Left lung (tissue), 10 donors: ENCODE measurements around the gene MDK. TPM values are rescaled to one million over a fixed set of nuclear protein-coding genes. Genes with fewer than 3 reads are reported as not detected.

Source experiments
- ATAC-seq: fragments of 200-7000 bp; cut with Tn5 transposase; one replicate; pipeline ENCODE4 v1.9.1; 2020; ENCODE audit warnings: moderate library complexity
- DNase-seq, 4 donors: peaks; one replicate each; pipeline ENCODE4 v3.0.0-alpha.2; 2013 to 2020
- H3K27ac ChIP-seq, 2 donors: fragments of 200-600 bp; sonication (generic) in 1 of 2; one replicate each; pipeline versions ENCODE4 v1.5.0 to v1.8.0; 2020 to 2021
- H3K27me3 ChIP-seq, 2 donors: fragments of 200-600 bp; sonication (generic) in 1 of 2; one replicate each; pipeline versions ENCODE4 v1.5.0 to v1.8.0; 2020 to 2021
- H3K36me3 ChIP-seq, 2 donors: fragments of 200-600 bp; sonication (generic) in 1 of 2; one replicate each; pipeline versions ENCODE4 v1.5.0 to v1.8.0; 2020 to 2021
- H3K4me1 ChIP-seq, 2 donors: fragments of 200-600 bp; one replicate each; pipeline ENCODE4 v1.8.0; 2021
- H3K4me3 ChIP-seq, 2 donors: fragments of 200-600 bp; sonication (generic) in 1 of 2; one replicate each; pipeline versions ENCODE4 v1.5.0 to v1.8.0; 2020 to 2021; ENCODE audit warnings: mild to moderate bottlenecking in 1 of 2
- H3K9me3 ChIP-seq, 2 donors: fragments of 200-600 bp; sonication (generic) in 1 of 2; one replicate each; pipeline versions ENCODE4 v1.5.0 to v1.8.0; 2020 to 2021
- intact Hi-C, 2 donors: fragments of 100-400 bp; cut with DNase I; formaldehyde crosslinking; loops; one replicate each; pipeline versions ENCODE4 v1.11.2 to v1.14.2; 2022
- polyA plus RNA-seq, 6 donors: library from polyadenylated mRNA; unstranded; fragments of 120-200 nt; gene quantifications; one replicate each; pipeline ENCODE4 v1.2.1, GENCODE V29; 2013; ENCODE audit not compliant: insufficient read length in 6 of 6
- total RNA-seq, 2 donors: library from RNA; stranded (reverse); fragmentation: NEBNext Ultra II Directional; extraction: Animal tissue kit (Norgen Biotek cat#: 25700); gene quantifications; one replicate each; pipeline ENCODE4 v1.2.1, GENCODE V29; 2021
- TF ChIP-seq, protein P1 (sequence below), 2 donors: fragments of 200-600 bp; sonication (generic) in 1 of 2; IDR thresholded peaks; one replicate each; pipeline versions ENCODE4 v1.5.0 to v1.8.0; 2021; ENCODE audit warnings: antibody characterized with exemption in 2 of 2
- donor health status: DM: no; HTN: yes; CAD: no.
- donor health status: DM: no; HTN: no; CAD: no.

MDK gene
- total and polyA plus RNA-seq, 8 donors, result 15.4 to 1,135 (median 872) TPM

DNA sequence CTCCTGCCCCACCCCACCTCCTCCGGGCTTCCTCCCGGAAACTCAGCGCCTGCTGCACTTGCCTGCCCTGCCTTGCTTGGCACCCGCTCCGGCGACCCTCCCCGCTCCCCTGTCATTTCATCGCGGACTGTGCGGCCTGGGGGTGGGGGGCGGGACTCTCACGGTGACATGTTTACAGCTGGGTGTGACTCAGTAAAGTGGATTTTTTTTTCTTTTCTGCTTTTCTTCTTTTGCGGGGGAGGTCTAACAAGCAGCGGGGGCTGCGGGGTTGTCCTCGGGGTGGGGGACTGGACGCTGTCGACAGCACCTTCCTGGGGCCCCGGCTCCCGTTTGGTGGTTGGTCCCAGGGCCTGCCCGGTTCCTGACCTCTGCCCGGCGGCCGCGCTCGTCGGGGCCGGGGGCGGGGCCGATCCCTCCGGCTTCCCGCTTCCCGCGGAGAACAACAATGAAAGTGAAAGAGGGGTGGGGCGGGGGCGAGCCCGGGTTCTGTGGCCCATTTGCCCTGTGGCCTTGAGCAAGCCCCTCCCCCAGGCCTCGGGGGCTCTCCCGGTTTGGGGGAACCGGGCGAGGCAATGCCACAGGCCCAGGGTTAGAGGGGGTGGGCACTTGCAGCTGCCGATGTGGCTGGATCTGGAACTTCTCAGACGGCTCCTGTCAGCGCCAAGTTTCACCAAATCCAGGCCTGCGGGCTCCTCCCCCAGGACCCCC lies 975 bp upstream of the MDK start:
- Histone ChIP-seq H3K9me3 (no peaks in the 10 kb centered on the region), H3K27ac (peak overlapping the region; percentile 61 to 68), H3K27me3 (peaks cover 0 to 36% of the 10 kb centered on the region in 2 donors), H3K4me3 (peak overlapping the region; percentile 67 to 70), H3K4me1 (peaks cover 5 to 41% of the 10 kb centered on the region in 2 donors), H3K36me3 (peaks cover 0 to 34% of the 10 kb centered on the region in 2 donors)
- peak in 3 of 4 donors; percentile 68 to 92 (median 79) for DNase-seq
- intact Hi-C loops, result no loop called here
- peak; percentile 75 for ATAC-seq
- TF ChIP-seq, protein P1, sequence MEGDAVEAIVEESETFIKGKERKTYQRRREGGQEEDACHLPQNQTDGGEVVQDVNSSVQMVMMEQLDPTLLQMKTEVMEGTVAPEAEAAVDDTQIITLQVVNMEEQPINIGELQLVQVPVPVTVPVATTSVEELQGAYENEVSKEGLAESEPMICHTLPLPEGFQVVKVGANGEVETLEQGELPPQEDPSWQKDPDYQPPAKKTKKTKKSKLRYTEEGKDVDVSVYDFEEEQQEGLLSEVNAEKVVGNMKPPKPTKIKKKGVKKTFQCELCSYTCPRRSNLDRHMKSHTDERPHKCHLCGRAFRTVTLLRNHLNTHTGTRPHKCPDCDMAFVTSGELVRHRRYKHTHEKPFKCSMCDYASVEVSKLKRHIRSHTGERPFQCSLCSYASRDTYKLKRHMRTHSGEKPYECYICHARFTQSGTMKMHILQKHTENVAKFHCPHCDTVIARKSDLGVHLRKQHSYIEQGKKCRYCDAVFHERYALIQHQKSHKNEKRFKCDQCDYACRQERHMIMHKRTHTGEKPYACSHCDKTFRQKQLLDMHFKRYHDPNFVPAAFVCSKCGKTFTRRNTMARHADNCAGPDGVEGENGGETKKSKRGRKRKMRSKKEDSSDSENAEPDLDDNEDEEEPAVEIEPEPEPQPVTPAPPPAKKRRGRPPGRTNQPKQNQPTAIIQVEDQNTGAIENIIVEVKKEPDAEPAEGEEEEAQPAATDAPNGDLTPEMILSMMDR (IDR thresholded peaks at IDR 0.05), result no peak

- no peak for DNase-seq
- Histone ChIP-seq H3K9me3 (no peaks in the 10 kb centered on the region), H3K27ac (no peak overlapping the region), H3K27me3 (peaks cover 0 to 51% of the 10 kb centered on the region in 2 donors), H3K4me3 (peak overlapping the region; percentile 67 to 70), H3K36me3 (peaks cover 0 to 19% of the 10 kb centered on the region in 2 donors), H3K4me1 (peaks cover 5 to 41% of the 10 kb centered on the region in 2 donors)
- TF ChIP-seq, protein P1 (IDR thresholded peaks at IDR 0.05), result no peak
- peak; percentile 1 for ATAC-seq
- intact Hi-C loops, result no loop called here
These were observed 563 bp downstream of the MDK start for GRCh38 chr11:46381819-46382645.

DNA sequence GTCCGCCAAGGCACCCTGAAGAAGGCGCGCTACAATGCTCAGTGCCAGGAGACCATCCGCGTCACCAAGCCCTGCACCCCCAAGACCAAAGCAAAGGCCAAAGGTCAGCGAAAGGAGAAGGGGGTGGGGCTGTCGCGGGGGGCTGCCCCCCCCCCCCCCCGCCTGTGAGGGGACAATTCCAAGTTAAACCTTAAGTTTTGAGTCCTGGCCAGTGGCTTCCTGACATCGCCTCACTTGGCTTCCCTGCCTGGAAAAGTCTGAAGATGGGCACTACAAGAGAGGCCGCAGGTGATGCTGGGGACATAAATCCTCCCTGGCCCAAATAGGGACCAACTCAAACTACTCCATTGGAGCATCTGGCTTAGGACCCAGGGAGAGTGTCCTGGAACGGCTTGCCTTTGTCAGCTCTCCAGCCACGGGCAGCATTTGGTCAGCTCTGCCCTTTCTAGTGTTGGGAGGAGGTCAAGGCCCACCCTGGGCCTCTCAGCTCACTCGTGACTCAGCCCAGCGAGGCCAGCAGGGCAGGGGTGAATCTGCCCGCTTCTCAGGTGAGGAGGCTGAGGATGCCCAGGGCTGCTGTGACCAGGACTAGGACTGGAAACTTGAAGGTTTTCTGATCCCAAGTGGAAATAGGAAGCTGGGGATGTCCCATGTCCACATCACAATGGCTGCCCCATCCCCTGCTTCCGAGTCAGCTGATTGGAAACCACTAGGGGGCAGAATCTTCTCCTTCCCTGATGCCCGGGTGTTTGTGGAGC lies 1.4 kb downstream of the MDK start:
- Histone ChIP-seq H3K4me1 (peaks cover 5 to 41% of the 10 kb centered on the region in 2 donors), H3K27ac (no peak overlapping the region), H3K9me3 (no peaks in the 10 kb centered on the region), H3K27me3 (peaks cover 5 to 59% of the 10 kb centered on the region in 2 donors), H3K4me3 (peak overlapping the region; percentile 67 to 70), H3K36me3 (peaks cover 0 to 11% of the 10 kb centered on the region in 2 donors)
- intact Hi-C loops, result no loop called here
- ATAC-seq (no peak), DNase-seq (no peak)
- TF ChIP-seq, protein P1 (IDR thresholded peaks at IDR 0.05), result peak; percentile 45 to 63

GRCh38 chr11:46383404-46383758 lies 1.9 kb downstream of the MDK start:
- no peak for DNase-seq
- Histone ChIP-seq H3K4me1 (peaks cover 5 to 35% of the 10 kb centered on the region in 2 donors), H3K27me3 (peaks cover 11 to 65% of the 10 kb centered on the region in 2 donors), H3K27ac (no peak overlapping the region), H3K9me3 (no peaks in the 10 kb centered on the region), H3K4me3 (no peak overlapping the region), H3K36me3 (peaks cover 0 to 5% of the 10 kb centered on the region in 2 donors)
- intact Hi-C loops, result no loop called here
- TF ChIP-seq, protein P1 (IDR thresholded peaks at IDR 0.05), result peak in 1 of 2 donors; percentile 4
- ATAC-seq, result no peak
